Spinal cord (tissue), 10 donors: Measurements from ENCODE around the gene BRD3OS. TPM values are rescaled to one million over a fixed set of nuclear protein-coding genes. Genes with fewer than 3 reads are reported as not detected.
"Not testable (repeated sequence)": the region's sequence is repeated elsewhere in the genome, so short reads cannot be mapped to it uniquely, and the experiment has no call there.

Experiments
- DNase-seq, 6 donors: peaks; one replicate each; pipeline versions ENCODE4 v3.0.0 to v3.0.0-alpha.2; 2013 to 2015; ENCODE audit warnings: low spot score in 6 of 6, low read depth in 4 of 6
- H3K27ac ChIP-seq: one replicate; pipeline ENCODE4 v1.5.1; 2013; ENCODE audit warnings: low read depth, low read length, control low read depth
- H3K27me3 ChIP-seq: one replicate; pipeline ENCODE4 v1.6.1; 2013; ENCODE audit warnings: low read length; ENCODE audit not compliant: control insufficient read depth, insufficient read depth
- H3K36me3 ChIP-seq: one replicate; pipeline ENCODE4 v1.6.1; 2013; ENCODE audit warnings: low read length; ENCODE audit not compliant: control insufficient read depth, insufficient read depth
- H3K4me1 ChIP-seq: one replicate; pipeline ENCODE4 v1.6.1; 2013; ENCODE audit warnings: low read length; ENCODE audit not compliant: control insufficient read depth, insufficient read depth
- H3K4me3 ChIP-seq: one replicate; pipeline ENCODE4 v1.5.1; 2013; ENCODE audit warnings: low read depth, low read length, control low read depth
- H3K9me3 ChIP-seq: one replicate; pipeline ENCODE4 v1.6.1; 2013; ENCODE audit warnings: low read length; ENCODE audit not compliant: control insufficient read depth, insufficient read depth
- WGBS: methylation state at CpG from one replicate; pipeline ENCODE4 v1.1.5; 2013; ENCODE audit warnings: missing lambda C conversion rate; ENCODE audit not compliant: insufficient coverage; 5-methylcytosine and 5-hydroxymethylcytosine counted together
- polyA plus RNA-seq, 2 donors: library from polyadenylated mRNA; unstranded; fragments of 120-200 nt; gene quantifications; one replicate each; pipeline ENCODE4 v1.2.1, GENCODE V29; 2013; ENCODE audit not compliant: insufficient read length in 2 of 2
- total RNA-seq, 2 donors: library from RNA; depleted of rRNA in 1 of 2; stranded (reverse); fragments of 120-200 nt in 1 of 2; fragments of >200 nt in 1 of 2; gene quantifications; one replicate each; pipeline versions ENCODE4 v1.2.3 to v1.2.4, GENCODE V29; 2013 to 2014
- donor health status: healthy.

BRD3OS gene
- total and polyA plus RNA-seq, 4 donors = 22.4 to 56.3 (median 39.6) TPM

- peaks cover 5% of the 10 kb centered on the region for H3K4me1 ChIP-seq
- no peak overlapping the region for H3K27ac ChIP-seq
- WGBS = no CpG with 5 or more reads among the region's 6 CpGs
- H3K9me3 ChIP-seq = peaks cover 1% of the 10 kb centered on the region
- DNase-seq = no peak
- no peaks in the 10 kb centered on the region for H3K27me3 ChIP-seq
- H3K4me3 ChIP-seq = no peak overlapping the region
- no peaks in the 10 kb centered on the region for H3K36me3 ChIP-seq
Observed at GRCh38 chr9:134073500-134073899, 48.2 kb downstream of the BRD3OS start.

- not testable (repeated sequence) for H3K9me3 ChIP-seq, H3K27ac ChIP-seq, H3K4me3 ChIP-seq, H3K4me1 ChIP-seq, DNase-seq, H3K27me3 ChIP-seq, H3K36me3 ChIP-seq
- WGBS = 94% methylated on average over 25 of the region's 31 CpGs
Observed at GRCh38 chr9:134075689-134076088, 50.4 kb downstream of the BRD3OS start.

- no peak for DNase-seq
- WGBS = no CpG with 5 or more reads among the region's 1 CpG
- H3K4me3 ChIP-seq = no peak overlapping the region
- H3K27ac ChIP-seq = no peak overlapping the region
- H3K27me3 ChIP-seq = no peaks in the 10 kb centered on the region
- H3K9me3 ChIP-seq = peaks cover 1% of the 10 kb centered on the region
- H3K36me3 ChIP-seq = no peaks in the 10 kb centered on the region
- H3K4me1 ChIP-seq = no peaks in the 10 kb centered on the region
Observed at GRCh38 chr9:134076644-134077043, 51.4 kb downstream of the BRD3OS start.

Other genes starting within 250 kb of the BRD3OS start
- gene VAV2, start 33.2 kb upstream of the BRD3OS start, total RNA-seq = 10 to 100 TPM; 18.4 to 19.2 TPM
- gene VAV2, start 33.2 kb upstream of the BRD3OS start, polyA plus RNA-seq = 10 to 100 TPM; 47.0 to 48.3 TPM
- gene BRD3, start 42.5 kb downstream of the BRD3OS start, total RNA-seq = 10 to 100 TPM; 16.0 to 16.4 TPM
- 10 to 100 TPM; 50.5 to 54.4 TPM for gene BRD3, start 42.5 kb downstream of the BRD3OS start, polyA plus RNA-seq
- 10 to 100 TPM; 15.1 to 23.0 TPM for gene WDR5, start 110.6 kb downstream of the BRD3OS start, total RNA-seq
- 10 to 100 TPM; 37.3 to 39.0 TPM for gene WDR5, start 110.6 kb downstream of the BRD3OS start, polyA plus RNA-seq
- gene RNU6ATAC, start 139.1 kb downstream of the BRD3OS start, total RNA-seq = 10 to 100 TPM in 1 of 2 donors, not detected in 1; 44.4 TPM
- gene RNU6ATAC, start 139.1 kb downstream of the BRD3OS start, polyA plus RNA-seq = 1 to 10 TPM; 2.8 to 5.5 TPM